A549 (cell line): ENCODE data around the gene CYP2A13. TPM values are rescaled to one million over a fixed set of nuclear protein-coding genes. Genes with fewer than 3 reads are reported as not detected.

ENCODE experiments used
- ATAC-seq, 2 experiments: fragments of 200-7000 bp in 1 of 2; fragments of >200 bp in 1 of 2; cut with Nextera tagmentation in 1 of 2; cut with Tn5 transposase in 1 of 2; 3 replicates each; pipeline versions ENCODE4 v1.8.0 to v1.9.1; 2018 to 2020; ENCODE audit warnings: mild to moderate bottlenecking in 1 of 2, moderate library complexity in 1 of 2
- CTCF ChIA-PET: fragments of 300-600 bp; sonication (Branson Sonifier 250); formaldehyde crosslinking; extraction: SDS; loops from one replicate; lab custom pipeline; 2021; ENCODE audit warnings: antibody characterized with exemption, inconsistent platforms; lab: Yijun Ruan, JAX
- POLR2A ChIA-PET: fragments of 350-600 bp; formaldehyde crosslinking; extraction: SDS; loops from one replicate; lab custom pipeline; 2021; ENCODE audit warnings: antibody characterized with exemption, inconsistent platforms; lab: Yijun Ruan, JAX
- DNase-seq, 2 experiments: peaks; one replicate each; pipeline versions ENCODE4 v3.0.0 to v3.0.0-alpha.2; 2011 to 2016; ENCODE audit warnings: low read depth in 1 of 2, low spot score in 1 of 2
- FAIRE-seq: peaks from 2 replicates; lab custom pipeline; 2011; peaks lifted over from hg19 to GRCh38; lab: Jason Lieb, UNC
- H3K27ac ChIP-seq, 2 experiments: fragments of >200 bp; sonication (Bioruptor Twin); formaldehyde crosslinking; 3 replicates each; pipeline ENCODE4 v1.5.1; 2016 to 2017
- H3K4me1 ChIP-seq: fragments of >200 bp; sonication (Bioruptor Twin); formaldehyde crosslinking; 3 replicates; pipeline ENCODE4 v1.6.1; 2016
- H3K4me2 ChIP-seq: fragments of >200 bp; sonication (Bioruptor Twin); formaldehyde crosslinking; 3 replicates; pipeline ENCODE4 v1.6.1; 2016
- H3K4me3 ChIP-seq: fragments of >200 bp; sonication (Bioruptor Twin); formaldehyde crosslinking; 3 replicates; pipeline ENCODE4 v1.5.1; 2016
- H3K9me3 ChIP-seq: fragments of >200 bp; sonication (Bioruptor Twin); formaldehyde crosslinking; 3 replicates; pipeline ENCODE4 v1.6.1; 2016
- CBX8 ChIP-seq: fragments of 200-600 bp; sonication (generic); IDR thresholded peaks from 2 replicates; pipeline ENCODE4 v1.6.1; 2016
- CTCF ChIP-seq: fragments of >200 bp; sonication (Bioruptor Twin); formaldehyde crosslinking; IDR thresholded peaks from 3 replicates; pipeline ENCODE4 v1.5.1; 2016
- EHF ChIP-seq: fragments of 250-450 bp; sonication (Bioruptor Pico); IDR thresholded peaks from 2 replicates; pipeline ENCODE4 v1.5.0; 2020; ENCODE audit warnings: mild to moderate bottlenecking
- EP300 ChIP-seq, 2 experiments: fragments of >200 bp; sonication (Bioruptor Twin); formaldehyde crosslinking; IDR thresholded peaks; 2 replicates in 1 of 2; 3 replicates in 1 of 2; pipeline ENCODE4 v1.6.1; 2016 to 2017
- ESRRA ChIP-seq: fragments of 150-350 bp; IDR thresholded peaks from 2 replicates; pipeline ENCODE4 v1.6.1; 2014; ENCODE audit warnings: mild to moderate bottlenecking, low read length, borderline replicate concordance
- HDAC2 ChIP-seq: fragments of 200-600 bp; sonication (generic); IDR thresholded peaks from 2 replicates; pipeline ENCODE4 v1.6.1; 2016
- HES2 ChIP-seq: fragments of >200 bp; sonication (Bioruptor Twin); formaldehyde crosslinking; IDR thresholded peaks from 2 replicates; pipeline ENCODE4 v1.6.1; 2016
- HOXB13 ChIP-seq: fragments of 250-450 bp; sonication (Bioruptor Pico); IDR thresholded peaks from 2 replicates; pipeline ENCODE4 v1.5.0; 2020; ENCODE audit warnings: low read depth, mild to moderate bottlenecking, moderate library complexity
- KDM1A ChIP-seq: fragments of 200-600 bp; sonication (generic); IDR thresholded peaks from 2 replicates; pipeline ENCODE4 v1.6.1; 2016; ENCODE audit warnings: low read depth, mild to moderate bottlenecking
- MAFK ChIP-seq: fragments of 450-650 bp; IDR thresholded peaks from 2 replicates; pipeline ENCODE4 v1.6.1; 2014; ENCODE audit not compliant: partially characterized antibody
- MAX ChIP-seq: IDR thresholded peaks from 2 replicates; pipeline ENCODE4 v1.6.1; 2012
- MAZ ChIP-seq: fragments of 150-350 bp; IDR thresholded peaks from 2 replicates; pipeline ENCODE4 v1.6.1; 2014; ENCODE audit warnings: antibody characterized with exemption, low read depth, low read length, borderline replicate concordance
- MYC ChIP-seq: IDR thresholded peaks from 2 replicates; pipeline ENCODE4 v1.6.1; 2012; ENCODE audit warnings: mild to moderate bottlenecking, inconsistent platforms, low read length, improper control_type of control experiment, borderline replicate concordance
- NPAS2 ChIP-seq: fragments of 250-450 bp; sonication (Bioruptor Pico); IDR thresholded peaks from 2 replicates; pipeline ENCODE4 v1.8.0; 2022; ENCODE audit warnings: mild to moderate bottlenecking, moderate library complexity, borderline replicate concordance
- PBX3 ChIP-seq: IDR thresholded peaks from 2 replicates; pipeline ENCODE4 v1.6.1; 2012
- RAD21 ChIP-seq, 2 experiments: fragments of >200 bp in 1 of 2; sonication (Bioruptor Twin) in 1 of 2; formaldehyde crosslinking in 1 of 2; IDR thresholded peaks in 1 of 2; conservative IDR thresholded peaks in 1 of 2; 2 replicates in 1 of 2; 3 replicates in 1 of 2; pipeline ENCODE4 v1.6.1; 2012 to 2018; ENCODE audit warnings: inconsistent platforms in 1 of 2
- RCOR1 ChIP-seq: fragments of 150-350 bp; IDR thresholded peaks from 2 replicates; pipeline ENCODE4 v1.6.1; 2014; ENCODE audit warnings: antibody characterized with exemption, low read length, low read depth
- REST ChIP-seq: fragments of 200-600 bp; sonication (generic); IDR thresholded peaks from 2 replicates; pipeline ENCODE4 v1.6.1; 2016; ENCODE audit warnings: antibody characterized with exemption, mild to moderate bottlenecking, moderate library complexity
- ZC3H11A ChIP-seq: fragments of 450-650 bp; IDR thresholded peaks from 2 replicates; pipeline ENCODE4 v1.6.1; 2014; ENCODE audit warnings: antibody characterized with exemption, mild to moderate bottlenecking
- WGBS: methylation state at CpG from one replicate; pipeline ENCODE4 v1.1.6; 2017; ENCODE audit errors: missing lambda C conversion rate; 5-methylcytosine and 5-hydroxymethylcytosine counted together
- polyA plus RNA-seq, 4 experiments: library from polyadenylated mRNA; depleted of rRNA in 3 of 4; stranded (reverse); fragments of >200 nt; fragmentation: RNase III in 1 of 4; extraction: RNeasy Plus Mini Kit Qiagen cat#74134 plus additional on column Dnase treatment in 1 of 4; gene quantifications; 2 replicates in 3 of 4; 3 replicates in 1 of 4; pipeline ENCODE4 v1.2.3, GENCODE V29; 2011 to 2017

Gene CYP2A13
- polyA plus RNA-seq, 2 of the 4 experiments (the other 2 are of a cell fraction): not detected

- Histone ChIP-seq H3K4me3 (no peak overlapping the region), H3K4me1 (no peaks in the 10 kb centered on the region), H3K9me3 (peaks cover 9% of the 10 kb centered on the region; the same call in 2 of the 3 replicates), H3K4me2 (no peak overlapping the region), H3K27ac (no peak overlapping the region)
- ATAC-seq (0 out of 6 replicates have a peak, but pooled peaks of 1 of the 2 experiments have one; percentile 12), FAIRE-seq (peak; percentile 99), DNase-seq (peak in 1 of 2 experiments; percentile 33)
- ChIA-PET POLR2A (interaction anchor here (0.6 kb wide), 1 partner anchor 144 kb away, joined by 3 read pairs; no protein-coding TSS in a partner anchor), CTCF (interaction anchor here (0.6 to 2.8 kb wide), 5 partner anchors 12 to 143 kb away, joined by 3 to 6 read pairs (median 3); no protein-coding TSS in a partner anchor)
- 27% methylated on average over 2 of the region's 2 CpGs for WGBS
- no peak for TF ChIP-seq HOXB13 (CRISPR knock-in tag)
- TF ChIP-seq NPAS2 (CRISPR knock-in tag): no peak
- no peak for TF ChIP-seq CBX8
- no peak for TF ChIP-seq RAD21 (conservative IDR thresholded peaks at IDR 0.05 in 1 of 2, IDR thresholded peaks at IDR 0.05 in 1 of 2)
Measured at GRCh38 chr19:41083516-41083915, 4.7 kb upstream of the CYP2A13 start.

- ATAC-seq: no peak
- 0% methylated on average over 1 of the region's 1 CpG for WGBS
- H3K27ac ChIP-seq: no peak overlapping the region
- DNase-seq: no peak
- FAIRE-seq: no peak
- ChIA-PET CTCF (interaction anchor here (0.9 to 1.4 kb wide), 2 partner anchors 13 to 237 kb away, joined by 4 read pairs; no protein-coding TSS in a partner anchor), POLR2A (no interaction called here)
- no peak for TF ChIP-seq KDM1A
- TF ChIP-seq NPAS2 (CRISPR knock-in tag): no peak
- no peak for TF ChIP-seq MAZ
- no peak for TF ChIP-seq MYC
- no peak for TF ChIP-seq MAX
- TF ChIP-seq PBX3: no peak
- TF ChIP-seq HDAC2: no peak
- TF ChIP-seq MAFK: no peak
- TF ChIP-seq ZC3H11A: no peak
- no peak for TF ChIP-seq EHF (CRISPR knock-in tag)
- no peak for TF ChIP-seq RCOR1
- TF ChIP-seq REST: no peak
- TF ChIP-seq HOXB13 (CRISPR knock-in tag): no peak
- TF ChIP-seq CTCF: no peak
- TF ChIP-seq ESRRA: no peak
- TF ChIP-seq HES2: no peak
- TF ChIP-seq EP300 (IDR thresholded peaks at IDR 0.05): no peak
- no peak overlapping the region for H3K4me2 ChIP-seq
- no peak overlapping the region for H3K4me3 ChIP-seq
- H3K9me3 ChIP-seq: no peaks in the 10 kb centered on the region
- H3K4me1 ChIP-seq: peaks cover 6% of the 10 kb centered on the region; the same call in 2 of the 3 replicates
Measured at GRCh38 chr19:41085748-41086415, 2.4 kb upstream of the CYP2A13 start.
